Amniotic epithelial cell (primary cell): ENCODE data around the gene PIP4K2C.
A peak's percentile ranks its signal among the peaks of the same experiment; 100 is the strongest.
"Not testable (repeated sequence)": the region's sequence is repeated elsewhere in the genome, so short reads cannot be mapped to it uniquely, and the experiment has no call there.

Experiments used
- DNase-seq: peaks from one replicate; pipeline ENCODE4 v3.0.0-alpha.2; 2010; ENCODE audit warnings: low read depth

Gene PIP4K2C

GRCh38 chr12:57585156-57585555 is 5.8 kb upstream of the PIP4K2C start:
- DNase-seq = no peak

- DNase-seq = no peak
Observed at GRCh38 chr12:57586128-57586527, 4.9 kb upstream of the PIP4K2C start.

- no peak for DNase-seq
Observed at GRCh38 chr12:57586832-57587429, 4.1 kb upstream of the PIP4K2C start.

GRCh38 chr12:57588951-57589610 is 1.9 kb upstream of the PIP4K2C start:
- DNase-seq = not testable (repeated sequence)

GRCh38 chr12:57590479-57590863 is 521 bp upstream of the PIP4K2C start:
- DNase-seq = no peak

GRCh38 chr12:57591782-57592325 is 862 bp downstream of the PIP4K2C start:
- DNase-seq = no peak

- no peak for DNase-seq
Observed at GRCh38 chr12:57592551-57593165, 1.7 kb downstream of the PIP4K2C start.

GRCh38 chr12:57593187-57593586 is 2.2 kb downstream of the PIP4K2C start:
- no peak for DNase-seq

- no peak for DNase-seq
Observed at GRCh38 chr12:57600395-57600794, 9.4 kb downstream of the PIP4K2C start.

GRCh38 chr12:57602544-57602943 is 11.6 kb downstream of the PIP4K2C start:
- DNase-seq = no peak

- no peak for DNase-seq
Observed at GRCh38 chr12:57603324-57603723, 12.3 kb downstream of the PIP4K2C start.

GRCh38 chr12:57603815-57604453 is 12.9 kb downstream of the PIP4K2C start:
- peak; percentile 54 for DNase-seq

GRCh38 chr12:57604454-57604991 is 13.5 kb downstream of the PIP4K2C start, which contains the start of gene DTX3:
Gene DTX3 (plus strand): TSS chr12:57604824. CDS start chr12:57606518, 1,694 bp downstream.
- DNase-seq = peak; percentile 29

- peak; percentile 15 for DNase-seq
Observed at GRCh38 chr12:57604992-57605810, 14.2 kb downstream of the PIP4K2C start.

- DNase-seq = no peak
Observed at GRCh38 chr12:57605811-57606311, 14.9 kb downstream of the PIP4K2C start.

- no peak for DNase-seq
Observed at GRCh38 chr12:57606399-57606798, 15.4 kb downstream of the PIP4K2C start.

GRCh38 chr12:57606821-57607220 is 15.8 kb downstream of the PIP4K2C start:
- no peak for DNase-seq

- DNase-seq = no peak
Observed at GRCh38 chr12:57607958-57608663, 17.1 kb downstream of the PIP4K2C start.

GRCh38 chr12:57609101-57609780 is 18.2 kb downstream of the PIP4K2C start:
- DNase-seq = no peak
